ENCODE results near the gene FOXI1. TPM values are rescaled to one million over a fixed set of nuclear protein-coding genes. Genes with fewer than 3 reads are reported as not detected.

FOXI1 gene
- total and polyA plus RNA-seq, 2 donors from 2014 or later, result 5.1 to 48.5 TPM

- Histone ChIP-seq H3K4me3 (ENCODE audit: low read length in 3 of 3) (no peak overlapping the region), H3K36me3 (ENCODE audit: control insufficient read depth in 2 of 3, insufficient read depth in 3 of 3, low read length in 3 of 3) (no peaks in the 10 kb centered on the region), H3K9me3 (ENCODE audit: control insufficient read depth in 2 of 3, insufficient read depth in 1 of 3, low read length in 3 of 3) (no peaks in the 10 kb centered on the region), H3K9ac (ENCODE audit: low read length in 3 of 3) (no peak overlapping the region), H3K27ac (ENCODE audit: low read depth in 2 of 2, low read length in 2 of 2) (no peak overlapping the region), H3K4me1 (ENCODE audit: control insufficient read depth in 2 of 3, insufficient read depth in 2 of 3, low read depth in 1 of 3, low read length in 3 of 3) (no peaks in the 10 kb centered on the region), H3K27me3 (ENCODE audit: control insufficient read depth, insufficient read depth, low read length) (no peaks in the 10 kb centered on the region)
- no peak for DNase-seq
- intact Hi-C loops (cut with DNase I), result loop anchor here (10.0 kb wide), 1 partner anchor 81 kb away; no protein-coding TSS in a partner anchor
- no peak for TF ChIP-seq CTCF (IDR thresholded peaks at IDR 0.05; ENCODE audit: borderline replicate concordance, extremely low read depth, insufficient read depth)
- no peak for FAIRE-seq
Measured at GRCh38 chr5:170104299-170104698, 1.4 kb upstream of the FOXI1 start.

- no peak for FAIRE-seq
- intact Hi-C loops (cut with DNase I), result loop anchor here (10.0 kb wide), 1 partner anchor 80 kb away; no protein-coding TSS in a partner anchor
Measured at GRCh38 chr5:170104710-170105109, 987 bp upstream of the FOXI1 start.

DNA sequence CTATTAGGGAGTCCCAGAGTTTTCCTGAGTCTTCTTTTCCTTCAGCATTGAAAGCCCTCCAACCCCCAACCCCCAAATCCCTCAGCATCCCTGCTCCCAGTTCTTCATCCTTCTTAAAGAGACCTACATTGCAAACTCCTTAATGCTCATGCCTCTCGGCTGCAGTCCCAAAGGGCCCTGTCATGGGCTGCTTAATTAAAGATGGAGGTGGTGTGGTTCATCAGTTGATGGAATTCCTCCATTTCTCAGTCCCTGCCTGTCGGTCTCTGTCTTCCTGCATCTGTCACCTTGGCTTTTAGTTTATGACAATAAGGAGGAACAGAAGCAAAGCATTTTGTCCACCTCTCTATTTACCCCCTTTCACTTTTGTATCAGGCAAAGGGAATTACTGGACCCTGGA is 2.0 kb downstream of the FOXI1 start:
- FAIRE-seq (no peak), DNase-seq (no peak)
- Histone ChIP-seq H3K27ac (ENCODE audit: low read depth in 2 of 2, low read length in 2 of 2) (no peak overlapping the region), H3K9me3 (ENCODE audit: control insufficient read depth in 2 of 3, insufficient read depth in 1 of 3, low read length in 3 of 3) (no peaks in the 10 kb centered on the region), H3K4me1 (ENCODE audit: control insufficient read depth in 2 of 3, insufficient read depth in 2 of 3, low read depth in 1 of 3, low read length in 3 of 3) (no peaks in the 10 kb centered on the region), H3K4me3 (ENCODE audit: low read length in 3 of 3) (peak overlapping the region in 2 of 3 donors; percentile 14 to 39), H3K27me3 (ENCODE audit: control insufficient read depth, insufficient read depth, low read length) (no peaks in the 10 kb centered on the region), H3K9ac (ENCODE audit: low read length in 3 of 3) (peak overlapping the region in 1 of 3 donors; percentile 36), H3K36me3 (ENCODE audit: control insufficient read depth in 2 of 3, insufficient read depth in 3 of 3, low read length in 3 of 3) (no peaks in the 10 kb centered on the region)
- intact Hi-C loops (cut with DNase I), result loop anchor here (10.0 kb wide), 1 partner anchor 77 kb away; no protein-coding TSS in a partner anchor
- TF ChIP-seq CTCF (IDR thresholded peaks at IDR 0.05; ENCODE audit: borderline replicate concordance, extremely low read depth, insufficient read depth), result no peak

More at GRCh38 chr5:170104710-170105109, 987 bp upstream of the FOXI1 start:
- H3K9ac ChIP-seq (ENCODE audit: low read length in 3 of 3), result no peak overlapping the region
- H3K9me3 ChIP-seq (ENCODE audit: control insufficient read depth in 2 of 3, insufficient read depth in 1 of 3, low read length in 3 of 3), result no peaks in the 10 kb centered on the region
- DNase-seq, result no peak
- H3K27me3 ChIP-seq (ENCODE audit: control insufficient read depth, insufficient read depth, low read length), result no peaks in the 10 kb centered on the region
- no peaks in the 10 kb centered on the region for H3K4me1 ChIP-seq (ENCODE audit: control insufficient read depth in 2 of 3, insufficient read depth in 2 of 3, low read depth in 1 of 3, low read length in 3 of 3)
- H3K27ac ChIP-seq (ENCODE audit: low read depth in 2 of 2, low read length in 2 of 2), result no peak overlapping the region
- no peaks in the 10 kb centered on the region for H3K36me3 ChIP-seq (ENCODE audit: control insufficient read depth in 2 of 3, insufficient read depth in 3 of 3, low read length in 3 of 3)
- TF ChIP-seq CTCF (IDR thresholded peaks at IDR 0.05; ENCODE audit: borderline replicate concordance, extremely low read depth, insufficient read depth), result no peak
- no peak overlapping the region for H3K4me3 ChIP-seq (ENCODE audit: low read length in 3 of 3)
